ENCODE data around the gene HAUS7.

The HAUS7 gene

DNA sequence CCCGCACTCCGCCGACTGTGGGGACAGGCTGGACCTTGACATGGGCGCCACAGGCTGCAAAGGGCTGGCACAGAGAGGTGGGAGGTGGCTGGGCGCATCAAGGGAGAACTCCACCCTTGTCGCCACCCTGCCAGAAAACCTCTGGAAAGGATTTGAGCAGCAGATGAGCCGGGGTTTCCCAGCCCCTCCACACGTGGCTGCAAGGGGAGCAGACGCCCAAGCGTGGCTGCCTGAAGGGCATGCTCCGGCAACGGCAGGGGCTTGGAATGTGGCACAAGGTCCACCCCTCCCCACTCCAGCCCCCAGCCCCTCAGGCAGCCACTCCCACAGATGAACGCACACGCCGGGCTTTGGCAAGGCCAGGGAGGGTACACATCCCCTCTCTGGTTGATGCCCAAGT is 29.0 kb upstream of the HAUS7 start:
- DNase-seq (ENCODE audit: low read depth), result no peak

DNA sequence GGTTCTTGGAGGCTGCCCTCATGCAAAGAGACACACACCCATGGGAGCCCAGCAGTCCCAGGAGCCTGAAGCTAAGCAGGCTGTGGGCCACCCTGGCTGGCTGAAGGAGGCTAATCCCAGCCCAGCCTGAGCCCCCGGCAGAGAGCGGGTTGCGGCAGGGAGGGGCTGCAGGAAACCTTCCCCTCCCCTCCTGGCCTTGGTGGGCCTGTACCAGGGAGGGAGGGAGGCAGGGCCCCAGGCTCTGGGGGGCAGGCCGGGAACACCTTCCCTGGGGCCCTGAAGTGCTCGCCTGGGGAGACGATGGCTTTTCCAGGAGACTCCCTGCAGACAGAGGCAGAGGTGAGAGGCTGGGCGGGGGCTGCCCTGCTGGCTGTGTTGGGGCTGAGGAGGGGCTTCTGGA is 28.1 kb upstream of the HAUS7 start:
- DNase-seq (ENCODE audit: low read depth), result no peak

DNA sequence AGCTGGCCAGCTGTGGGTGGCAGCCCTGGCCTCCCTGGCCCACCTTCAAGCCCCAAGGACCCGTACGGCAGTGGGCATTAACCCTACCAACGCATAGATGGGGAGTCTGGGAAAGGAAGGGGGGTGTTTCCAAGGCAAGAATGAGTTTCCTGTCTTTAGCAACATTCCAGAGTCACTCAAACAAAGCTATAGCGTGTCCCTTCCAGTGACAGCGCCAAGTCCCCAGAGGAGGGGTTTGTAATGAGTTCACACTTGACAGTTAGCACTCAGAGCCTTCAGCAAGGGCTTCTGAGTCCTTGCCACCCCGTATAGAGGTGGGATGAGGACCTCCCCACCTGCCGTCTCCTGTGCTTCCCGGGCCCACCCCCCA is 26.2 kb upstream of the HAUS7 start:
- DNase-seq (ENCODE audit: low read depth), result no peak

DNA sequence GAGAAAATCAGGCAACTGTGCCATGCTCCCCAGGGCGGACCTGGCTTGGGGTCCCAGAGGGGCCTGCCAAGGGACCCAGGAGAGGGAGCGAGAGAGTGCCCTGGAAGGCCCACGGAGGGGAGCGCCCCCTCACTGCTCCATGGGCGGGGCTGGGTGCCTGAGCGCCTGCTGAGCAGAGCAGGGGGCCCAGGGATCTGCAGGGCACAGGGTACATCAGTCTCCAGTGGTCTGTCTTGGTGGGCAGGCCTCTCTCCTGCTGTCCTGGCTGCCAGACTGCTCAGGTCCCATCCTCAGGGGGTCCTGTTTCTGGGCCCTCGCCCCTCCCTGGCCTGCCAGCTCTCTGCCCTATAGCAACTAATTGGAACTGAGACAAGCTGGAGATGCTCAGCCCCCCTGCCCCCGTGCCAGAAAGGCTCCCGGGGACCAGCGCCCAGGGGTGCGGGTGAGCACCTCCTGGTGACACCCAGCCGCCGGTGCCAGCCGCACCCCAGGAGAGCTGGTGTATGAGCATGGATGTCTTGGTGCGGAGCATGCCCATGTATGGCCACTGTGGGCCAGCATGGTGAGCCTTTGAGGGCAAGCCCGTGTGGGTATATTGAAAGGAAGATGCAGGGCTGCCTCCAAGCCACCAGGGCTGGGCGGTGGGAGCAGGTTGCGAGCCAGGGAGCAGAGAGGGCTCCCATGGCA is 25.7 kb upstream of the HAUS7 start:
- DNase-seq (ENCODE audit: low read depth), result no peak

DNA sequence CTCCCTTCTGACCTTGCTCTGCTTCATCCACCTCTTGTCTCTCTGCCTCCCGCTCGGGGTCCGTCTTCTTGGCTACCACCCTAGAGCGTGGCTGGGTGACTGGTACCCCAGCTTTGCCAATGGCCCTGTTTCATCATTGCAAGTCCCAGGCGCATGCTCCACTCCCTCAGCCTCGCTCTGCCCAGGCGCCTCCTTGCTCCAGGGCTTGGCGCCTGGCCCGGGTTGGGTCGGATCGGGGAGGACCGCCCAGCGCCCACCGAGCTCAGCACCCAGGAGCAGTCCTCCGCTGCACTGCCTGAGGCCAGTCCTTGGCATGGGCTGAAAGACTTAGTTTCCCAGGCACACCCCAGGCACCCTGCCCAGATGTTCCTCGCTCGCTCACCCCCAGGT is 25.0 kb upstream of the HAUS7 start:
- no peak for DNase-seq (ENCODE audit: low read depth)

DNA sequence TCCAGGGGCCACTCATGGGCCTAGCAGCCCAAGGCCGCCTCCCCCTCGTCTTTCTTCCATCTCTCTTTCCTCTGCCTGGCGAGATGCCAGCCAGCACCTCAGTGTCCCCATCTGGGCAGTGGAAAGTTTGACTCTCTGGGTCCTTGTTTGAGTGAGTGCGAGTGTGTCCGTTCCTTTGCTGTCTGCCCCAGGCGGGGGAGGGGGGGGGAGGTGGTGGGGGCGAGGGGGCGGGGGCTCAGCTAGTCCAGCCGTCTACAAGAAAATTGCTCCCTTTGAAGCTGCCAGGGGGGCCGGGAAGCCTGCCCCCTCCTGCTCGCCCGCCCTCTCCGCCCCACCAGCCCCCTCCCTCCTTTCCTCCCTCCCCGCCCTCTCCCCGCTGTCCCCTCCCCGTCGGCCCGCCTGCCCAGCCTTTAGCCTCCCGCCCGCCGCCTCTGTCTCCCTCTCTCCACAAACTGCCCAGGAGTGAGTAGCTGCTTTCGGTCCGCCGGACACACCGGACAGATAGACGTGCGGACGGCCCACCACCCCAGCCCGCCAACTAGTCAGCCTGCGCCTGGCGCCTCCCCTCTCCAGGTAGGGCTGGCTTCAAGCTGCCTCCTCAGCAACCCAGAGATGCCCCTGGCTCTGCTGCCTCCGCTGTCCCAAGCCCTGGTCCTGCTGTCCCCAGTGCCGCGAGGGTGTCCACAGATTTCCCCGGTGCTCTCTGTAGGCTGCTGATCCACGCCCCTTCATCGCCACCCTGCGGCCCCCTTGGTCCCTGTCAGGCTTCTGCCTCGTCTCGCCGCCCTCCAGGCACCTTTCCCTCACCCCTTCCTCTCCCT is 24.4 kb upstream of the HAUS7 start, which contains the start of gene BGN:
Gene BGN, plus strand, starts transcription at position 440 of the 821 bp plus-strand sequence. CDS start 9,652 bp downstream, outside the sequence.
- no peak for DNase-seq (ENCODE audit: low read depth)

DNA sequence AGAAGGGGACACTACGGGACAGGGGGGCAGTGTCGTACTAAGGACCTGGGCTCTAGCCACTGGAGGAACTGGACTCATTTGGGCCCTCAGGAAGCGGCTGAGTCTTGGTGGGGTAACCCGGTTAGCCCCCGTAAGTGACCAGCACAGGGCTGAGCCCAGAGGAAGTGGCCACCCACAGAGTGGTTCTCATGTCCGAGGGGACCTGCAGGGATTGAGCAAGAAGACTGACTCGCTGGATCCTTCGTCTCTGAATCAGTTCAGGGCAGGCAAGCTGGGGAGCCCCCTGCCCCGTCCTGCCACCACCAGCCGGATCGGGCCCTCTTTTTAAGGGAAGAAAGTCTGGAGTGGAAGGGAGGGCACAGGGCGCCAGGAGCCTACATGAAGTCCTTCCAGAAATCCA is 23.7 kb upstream of the HAUS7 start:
- no peak for DNase-seq (ENCODE audit: low read depth)

DNA sequence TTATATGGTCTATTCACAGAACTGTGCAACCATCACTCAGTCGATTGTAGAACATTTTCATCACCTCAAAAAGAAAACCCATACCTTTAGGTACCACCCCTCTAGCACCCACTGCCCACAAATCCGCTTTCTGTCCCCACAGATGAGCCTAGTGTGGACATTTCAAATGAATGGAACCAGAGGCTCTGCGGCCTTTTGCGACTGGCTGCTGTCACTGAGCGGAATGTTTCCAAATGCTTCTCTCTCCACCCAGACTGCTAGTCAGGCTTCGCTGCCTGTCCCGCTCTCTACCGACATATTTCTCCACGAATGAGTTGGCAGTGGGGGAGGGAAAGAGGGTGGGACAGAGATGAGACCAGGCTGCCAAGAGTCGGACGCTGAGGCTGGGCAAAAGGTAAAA is 22.7 kb upstream of the HAUS7 start:
- DNase-seq (ENCODE audit: low read depth), result no peak

DNA sequence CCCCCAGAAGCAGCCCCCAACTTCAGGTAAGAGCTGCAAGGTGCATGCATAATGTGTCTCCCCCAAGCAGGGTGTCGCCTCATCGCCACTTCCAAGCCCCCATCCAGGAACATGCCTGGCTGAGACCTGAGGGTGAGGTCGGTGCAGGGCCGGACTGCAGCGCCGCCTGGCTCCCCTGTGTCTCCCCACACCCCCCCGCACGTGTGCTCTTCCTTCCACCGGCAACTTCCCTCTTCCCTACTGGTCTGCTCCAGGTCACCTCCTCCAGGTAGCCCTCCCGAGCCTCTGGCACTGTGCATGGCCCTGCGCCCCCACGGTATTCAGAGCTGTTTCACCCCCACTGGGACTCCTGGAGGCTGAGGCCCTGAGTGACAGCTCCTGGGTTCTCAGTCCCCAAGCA is 22.2 kb upstream of the HAUS7 start:
- DNase-seq (ENCODE audit: low read depth), result no peak

DNA sequence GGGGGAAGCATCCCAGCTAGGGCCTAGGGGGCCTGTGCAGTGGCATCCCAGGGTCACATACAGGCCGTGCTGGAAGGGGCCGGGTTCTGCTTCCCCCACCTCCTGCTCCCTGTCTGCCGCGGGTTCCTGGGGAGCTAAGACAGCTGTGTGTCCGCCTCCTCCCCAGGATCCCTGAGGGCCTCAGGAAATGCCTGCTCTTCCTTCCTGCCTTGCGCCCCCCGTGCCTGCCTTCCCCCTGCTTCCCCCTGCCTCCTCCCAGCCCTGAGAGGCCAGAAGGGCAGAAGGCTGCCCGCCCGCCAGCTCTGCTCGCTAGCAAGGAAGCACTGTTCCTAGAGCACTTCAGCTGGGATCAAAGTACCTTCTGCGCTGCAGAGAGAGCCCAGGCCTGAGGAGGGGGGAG is 21.5 kb upstream of the HAUS7 start:
- no peak for DNase-seq (ENCODE audit: low read depth)

DNA sequence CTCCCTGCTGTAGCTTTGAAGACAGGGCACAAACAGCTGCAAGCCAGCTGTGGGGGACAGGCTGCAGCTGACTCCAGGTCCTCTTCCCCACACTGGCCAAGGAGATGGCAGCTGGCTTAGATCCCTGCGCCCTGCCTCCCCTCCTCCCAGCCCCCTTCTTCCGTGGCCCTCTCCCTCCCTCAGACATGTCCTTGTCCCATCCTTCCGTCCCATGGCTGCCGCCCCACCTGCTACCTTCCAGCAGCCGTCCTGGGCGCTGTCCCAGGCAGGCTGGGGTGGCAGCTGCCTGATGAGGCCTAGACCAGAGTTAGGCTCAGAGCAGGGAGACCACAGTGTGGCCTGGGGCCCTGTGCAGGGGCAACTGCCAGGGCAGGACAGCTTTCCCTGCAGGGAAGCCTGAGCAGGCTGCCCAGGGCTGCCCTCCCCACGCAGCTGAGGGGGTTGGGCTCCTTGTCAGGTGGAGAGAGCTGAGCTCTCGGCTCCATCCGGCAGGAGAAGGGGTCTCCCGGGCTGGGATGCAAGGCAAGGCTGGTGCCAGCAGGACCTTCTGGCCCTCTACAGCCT is 21.1 kb upstream of the HAUS7 start:
- no peak for DNase-seq (ENCODE audit: low read depth)

DNA sequence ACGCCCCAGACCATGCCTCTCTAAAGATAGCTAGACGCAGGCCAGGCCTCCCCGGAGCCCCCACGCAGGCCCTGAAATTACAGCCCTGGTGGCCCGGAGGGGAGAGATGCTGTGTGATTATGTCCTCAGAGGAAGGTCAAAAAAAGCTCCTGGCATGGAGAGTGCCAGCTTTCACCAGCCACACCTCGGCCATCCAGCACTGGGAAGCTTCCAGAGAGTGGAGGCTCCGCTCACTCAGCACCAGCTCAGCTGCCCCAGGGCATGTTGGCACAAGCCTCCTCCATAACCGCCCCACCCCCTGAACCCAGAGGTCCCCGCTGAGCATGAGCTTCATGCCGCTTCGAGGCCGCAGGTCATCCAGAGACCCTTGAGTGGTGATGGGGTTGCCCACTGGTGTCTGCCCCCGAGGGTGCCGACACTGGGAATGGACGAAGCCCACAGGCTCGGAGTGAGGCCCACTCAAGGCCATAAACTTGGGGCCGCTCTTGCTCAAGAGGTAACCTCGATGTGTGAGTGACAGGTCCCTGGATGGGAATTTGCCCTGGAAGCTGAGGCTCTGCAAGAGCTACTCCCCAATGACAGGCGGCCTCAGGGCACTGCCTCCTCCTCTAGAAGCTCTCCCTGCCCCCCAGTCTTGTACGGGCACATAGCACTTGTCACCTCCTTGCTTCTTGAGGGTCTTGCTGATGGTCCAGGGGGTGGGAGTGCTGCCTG is 20.0 kb upstream of the HAUS7 start:
- no peak for DNase-seq (ENCODE audit: low read depth)

DNA sequence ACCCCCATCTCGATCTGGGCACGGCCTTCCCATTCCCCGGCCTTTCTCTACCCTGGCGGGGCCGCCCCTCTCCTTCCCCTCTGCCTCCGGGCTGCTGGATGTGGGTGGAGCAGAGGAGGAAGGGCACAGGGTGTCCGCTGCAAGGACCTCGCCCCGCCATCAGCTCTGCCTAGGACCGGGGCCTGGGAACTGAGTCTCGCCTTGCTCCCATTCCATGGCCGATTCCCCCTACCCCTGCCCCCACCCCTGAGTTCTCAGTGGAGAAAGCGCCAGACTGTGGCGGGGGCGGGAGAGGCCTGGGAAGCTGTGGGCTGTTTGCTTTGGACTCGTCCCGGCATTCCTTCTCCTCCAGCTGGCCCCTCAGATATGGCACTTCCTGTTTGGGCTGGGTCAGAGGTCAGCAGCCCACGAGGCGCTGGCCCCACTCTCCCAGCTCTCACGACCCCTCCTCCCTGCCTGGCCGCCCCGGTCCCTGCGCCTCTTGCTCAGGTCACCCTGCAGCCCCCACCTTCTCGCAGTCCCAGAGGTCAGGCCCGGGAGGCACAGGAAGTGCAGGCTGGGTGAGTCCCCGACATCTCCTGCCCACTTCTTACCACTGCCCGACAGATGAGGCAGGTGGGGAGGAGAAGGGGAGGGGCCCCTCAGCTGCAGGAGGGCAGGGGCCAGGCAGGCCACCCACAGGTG is 18.0 kb upstream of the HAUS7 start:
- no peak for DNase-seq (ENCODE audit: low read depth)

DNA sequence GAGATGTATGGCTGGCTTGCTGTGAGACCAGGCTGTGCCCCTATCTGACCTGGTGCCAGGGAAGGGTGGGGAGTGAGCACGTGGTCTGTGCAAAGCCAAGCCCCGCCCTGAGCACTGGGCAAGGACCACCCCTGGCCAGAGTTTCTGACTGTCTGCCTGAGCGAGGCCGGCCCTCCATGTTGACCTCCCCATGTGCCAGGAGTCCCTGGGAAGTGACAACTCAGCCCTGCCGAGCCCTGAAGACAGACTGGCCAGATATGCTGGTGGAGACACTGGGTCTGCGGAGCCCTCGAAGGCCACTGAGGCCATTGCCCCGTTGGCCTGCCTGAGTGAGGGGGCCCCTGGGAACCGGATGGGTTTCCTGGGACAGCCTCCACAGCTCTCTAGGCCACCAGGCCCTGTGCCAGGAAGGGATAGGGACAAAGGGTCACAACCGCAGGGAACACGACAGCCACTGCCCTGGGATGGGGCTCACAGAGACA is 17.3 kb upstream of the HAUS7 start:
- no peak for DNase-seq (ENCODE audit: low read depth)

DNA sequence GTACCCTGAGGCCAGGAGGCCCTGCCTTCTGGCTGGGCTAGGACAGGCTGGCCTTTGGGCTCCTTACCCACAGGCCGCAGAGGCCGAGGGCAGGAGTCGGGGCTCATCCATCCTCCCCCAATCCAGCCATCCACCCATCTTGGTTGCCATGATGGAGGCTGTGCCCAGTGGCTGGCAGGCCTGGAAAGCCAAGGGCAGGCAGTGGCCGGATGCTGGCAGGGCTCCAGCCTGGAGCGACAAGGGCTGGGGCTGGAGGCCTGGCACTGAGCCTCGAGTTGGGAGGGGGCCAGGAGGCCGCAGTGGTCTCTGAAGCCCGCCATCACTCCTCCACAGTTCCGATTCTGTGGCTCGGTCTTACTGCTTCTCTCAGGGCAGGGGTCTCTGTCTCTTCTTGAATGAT is 15.8 kb upstream of the HAUS7 start:
- no peak for DNase-seq (ENCODE audit: low read depth)

DNA sequence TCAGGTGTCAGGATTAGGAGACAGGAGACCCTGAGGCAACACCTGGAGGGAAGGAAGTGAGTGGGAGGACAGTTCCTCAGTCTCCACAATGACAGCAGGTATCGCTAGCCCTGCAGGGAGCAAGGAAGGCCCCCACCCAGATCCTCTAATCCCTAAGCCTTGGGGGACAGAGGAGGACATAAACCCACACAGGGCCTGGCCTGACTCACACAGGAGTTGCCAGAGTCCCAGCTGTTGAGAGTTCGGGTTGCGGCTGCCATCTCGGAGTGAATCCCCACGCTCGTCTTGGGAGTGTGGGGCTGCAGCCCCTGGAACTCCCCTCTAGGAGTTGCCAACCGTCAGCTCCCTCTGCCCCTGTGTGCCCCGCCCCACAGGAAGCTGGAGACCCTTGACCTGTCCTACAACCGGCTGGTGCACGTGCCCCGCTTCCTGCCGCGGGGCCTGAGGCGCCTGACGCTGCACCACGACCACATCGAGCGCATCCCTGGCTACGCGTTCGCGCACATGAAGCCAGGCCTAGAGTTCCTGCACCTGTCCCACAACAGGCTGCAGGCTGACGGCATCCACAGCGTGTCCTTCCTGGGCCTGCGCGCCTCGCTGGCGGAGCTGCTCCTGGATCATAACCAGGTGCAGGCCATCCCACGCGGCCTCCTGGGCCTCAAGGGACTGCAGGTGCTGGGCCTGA is 15.2 kb upstream of the HAUS7 start:
- DNase-seq (ENCODE audit: low read depth), result no peak

DNA sequence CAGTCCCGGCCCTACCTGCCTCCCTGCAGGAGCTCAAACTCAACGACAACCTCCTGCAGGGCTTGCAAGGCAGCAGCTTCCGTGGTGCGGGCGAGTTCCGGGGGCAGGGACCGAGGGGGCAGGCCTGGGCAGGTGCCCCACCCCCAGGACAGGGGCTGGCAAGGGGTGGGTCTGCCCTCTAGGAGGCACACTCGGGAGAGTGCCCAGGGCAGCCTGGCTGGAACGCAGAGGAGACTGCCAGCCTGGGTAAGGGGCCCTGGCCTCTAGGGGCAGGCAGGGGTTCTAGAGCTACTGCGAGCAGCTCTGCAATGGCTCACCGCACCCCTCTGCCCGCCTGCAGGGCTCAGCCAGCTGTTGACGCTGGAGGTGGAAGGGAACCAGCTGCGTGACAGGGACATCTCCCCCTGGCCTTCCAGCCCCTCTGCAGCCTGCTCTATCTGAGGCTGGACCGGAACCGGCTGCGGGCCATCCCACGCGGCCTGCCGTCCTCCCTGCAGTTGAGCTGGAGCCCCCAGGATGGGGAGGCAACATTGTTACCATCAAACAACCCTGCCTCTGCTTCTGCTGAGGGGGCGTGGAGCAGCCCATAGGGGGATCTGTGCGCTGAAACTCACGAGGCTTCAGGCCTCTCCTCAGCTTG is 12.1 kb upstream of the HAUS7 start:
- DNase-seq (ENCODE audit: low read depth), result no peak

DNA sequence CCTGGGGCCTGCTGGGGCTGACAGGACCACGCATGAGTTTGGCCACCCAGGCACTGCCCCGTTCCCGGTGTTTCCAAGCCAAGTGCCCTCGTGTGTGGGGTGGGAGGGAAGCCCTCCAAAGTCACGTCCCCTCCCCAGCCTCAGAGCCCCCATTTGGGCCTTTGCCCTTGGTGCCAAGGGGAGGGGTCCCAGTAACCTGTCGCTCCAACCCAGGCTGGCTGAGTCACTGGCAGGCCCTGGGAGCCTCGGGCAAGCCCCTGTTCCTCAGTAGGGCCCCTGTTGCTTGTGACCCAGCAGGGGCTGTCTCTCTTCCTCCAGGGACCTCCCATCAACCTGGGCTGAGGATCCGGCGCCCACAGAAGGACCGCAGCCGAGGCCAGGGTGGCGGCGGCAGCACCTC is 10.7 kb upstream of the HAUS7 start:
- DNase-seq (ENCODE audit: low read depth), result no peak

DNA sequence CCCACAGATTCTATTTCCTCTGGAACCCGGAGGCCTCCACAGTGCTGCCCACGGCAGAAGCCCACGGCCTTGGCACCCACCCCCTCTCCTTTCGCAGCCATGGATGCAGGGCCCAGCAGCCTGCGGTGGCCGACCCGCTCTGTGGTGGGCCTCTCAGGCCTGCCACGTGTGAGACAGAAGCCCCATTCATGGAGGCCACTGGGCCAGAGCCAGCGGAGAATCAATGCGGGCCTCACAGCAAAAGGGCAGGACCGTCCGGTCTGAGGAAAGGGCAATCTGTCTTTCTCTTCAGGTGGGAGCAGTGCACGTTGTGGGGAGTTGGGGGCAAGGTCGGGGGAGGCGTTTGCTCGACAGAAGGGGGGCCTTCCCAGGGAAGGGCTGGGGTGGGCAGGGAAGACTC is 8.4 kb upstream of the HAUS7 start:
- no peak for DNase-seq (ENCODE audit: low read depth)

DNA sequence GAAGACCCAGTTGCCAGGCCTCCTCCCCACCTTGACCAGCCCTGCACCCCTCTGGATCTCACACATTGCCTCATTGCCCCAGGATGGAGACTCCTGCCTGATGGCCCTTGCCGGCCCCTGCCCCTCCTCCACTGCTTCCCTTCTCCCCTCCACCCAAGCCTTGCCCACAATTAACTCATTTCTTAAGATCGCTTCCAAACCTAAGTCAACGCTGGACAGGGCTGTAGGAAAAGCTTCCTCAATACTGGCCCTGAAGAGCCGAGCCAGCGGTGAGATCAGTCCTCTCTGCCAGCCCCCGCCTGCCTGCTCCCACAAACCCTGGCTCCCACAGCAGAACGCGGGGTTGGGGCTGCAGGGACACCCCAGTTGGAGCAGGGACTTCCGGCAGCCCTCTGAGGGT is 7.5 kb upstream of the HAUS7 start:
- no peak for DNase-seq (ENCODE audit: low read depth)

DNA sequence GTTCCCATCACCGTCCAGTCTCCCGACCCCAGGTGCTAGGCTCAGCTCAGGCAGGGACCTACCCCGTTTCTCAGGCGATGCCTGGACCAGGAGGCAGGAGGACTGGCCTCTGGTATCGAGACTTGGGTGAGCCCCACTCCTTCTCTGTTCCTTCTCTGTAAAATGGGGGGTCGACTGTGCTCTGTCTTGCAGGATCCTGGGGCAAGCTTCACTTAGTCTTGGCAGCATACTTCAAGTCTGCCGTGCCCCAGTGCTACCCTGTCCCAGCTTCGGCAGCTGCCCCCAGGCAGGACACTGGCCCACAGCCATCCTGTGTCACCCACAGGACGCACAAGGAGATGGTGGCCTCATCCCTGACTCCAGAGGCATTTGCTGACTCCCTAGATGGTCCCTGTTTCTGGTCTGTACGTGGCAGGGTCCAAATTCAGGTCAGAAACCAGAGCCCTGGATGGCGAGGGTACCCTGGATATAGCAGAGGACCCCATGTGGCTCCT is 7.0 kb upstream of the HAUS7 start:
- no peak for DNase-seq (ENCODE audit: low read depth)
